Lower leg skin (tissue), 4 donors: Measurements from ENCODE around the gene TUT4. TPM values are rescaled to one million over a fixed set of nuclear protein-coding genes. Genes with fewer than 3 reads are reported as not detected.

Source experiments
- DNase-seq, 2 donors: peaks; one replicate each; pipeline ENCODE4 v3.0.0-alpha.2; 2019; ENCODE audit warnings: low spot score in 2 of 2
- H3K4me3 ChIP-seq: fragments of 200-600 bp; sonication (generic); 2 replicates; pipeline ENCODE4 v1.5.1; 2017; ENCODE audit warnings: mild to moderate bottlenecking, low read depth; ENCODE audit not compliant: poor library complexity, severe bottlenecking
- CTCF ChIP-seq, 3 donors: fragments of 450-650 bp; IDR thresholded peaks; one replicate each; pipeline ENCODE4 v1.5.1; 2016; ENCODE audit warnings: antibody characterized with exemption in 3 of 3, mild to moderate bottlenecking in 3 of 3, moderate library complexity in 2 of 3
- POLR2A ChIP-seq, 2 donors: fragments of 450-650 bp; IDR thresholded peaks; one replicate each; pipeline ENCODE4 v1.6.1; 2016 to 2017; ENCODE audit warnings: antibody characterized with exemption in 2 of 2, mild to moderate bottlenecking in 1 of 2, moderate library complexity in 1 of 2
- WGBS, 2 donors: methylation state at CpG; one replicate each; pipeline ENCODE4 v1.1.5; 2018; 5-methylcytosine and 5-hydroxymethylcytosine counted together
- intact Hi-C: fragments of 100-400 bp; cut with DNase I; formaldehyde crosslinking; loops from one replicate; pipeline ENCODE4 v1.15.0; 2023; ENCODE audit warnings: low total_unique reads
- total RNA-seq, 4 donors: library from RNA; depleted of rRNA; stranded (reverse); fragments of >200 nt; gene quantifications; one replicate each; pipeline ENCODE4 v1.1.0, GENCODE V29; 2016

Gene TUT4
- total RNA-seq, 4 donors from 2014 or later, result 36.8 to 94.0 (median 52.0) TPM

DNA sequence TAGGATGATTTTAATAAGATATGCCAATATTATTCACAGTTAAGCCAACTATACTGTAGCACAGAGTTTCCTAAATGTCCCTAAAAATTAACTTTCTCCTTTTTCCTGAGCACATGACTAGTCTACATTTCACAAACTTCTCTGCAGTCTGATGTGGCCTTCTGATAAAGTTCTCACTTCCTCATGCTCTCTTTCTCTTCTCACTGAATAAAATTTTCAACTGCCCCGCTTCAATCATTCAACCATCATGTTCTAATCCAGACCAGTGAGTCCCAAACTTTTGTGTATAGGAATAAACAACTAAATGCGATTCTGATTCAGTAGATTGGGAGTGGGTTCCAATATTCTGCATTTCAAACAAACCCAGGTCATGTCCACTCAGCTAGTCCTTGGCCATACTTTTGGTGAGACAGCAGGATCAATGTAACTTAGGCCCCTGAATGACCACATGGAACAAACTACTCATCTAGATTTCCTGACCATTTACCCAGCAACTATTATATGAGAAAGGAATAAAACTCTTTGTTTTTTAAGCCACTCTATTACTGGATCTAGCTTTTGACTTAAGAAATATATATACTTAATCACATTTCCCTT is 20.1 kb downstream of the TUT4 start:
- intact Hi-C loops, result no loop called here
- DNase-seq, result no peak
- H3K4me3 ChIP-seq, result no peak overlapping the region
- TF ChIP-seq CTCF (IDR thresholded peaks at IDR 0.05) (no peak), POLR2A (IDR thresholded peaks at IDR 0.05) (no peak)
- WGBS, 2 donors, result 91 to 95% methylated on average over 2 of the region's 2 CpGs

- intact Hi-C loops, result no loop called here
- TF ChIP-seq CTCF (IDR thresholded peaks at IDR 0.05) (no peak), POLR2A (IDR thresholded peaks at IDR 0.05) (no peak)
- no peak for DNase-seq
- no peak overlapping the region for H3K4me3 ChIP-seq
- WGBS, 2 donors, result 93 to 95% methylated on average over 8 of the region's 8 CpGs
Measured at GRCh38 chr1:52532247-52532646, 20.6 kb downstream of the TUT4 start.

GRCh38 chr1:52531249-52531872 is 21.5 kb downstream of the TUT4 start:
- intact Hi-C loops, result no loop called here
- TF ChIP-seq POLR2A (IDR thresholded peaks at IDR 0.05), result no peak
- no peak for TF ChIP-seq CTCF (IDR thresholded peaks at IDR 0.05)
- H3K4me3 ChIP-seq, result no peak overlapping the region
- 80 to 81% methylated on average over 3 of the region's 3 CpGs for WGBS, 2 donors
- DNase-seq, result no peak

DNA sequence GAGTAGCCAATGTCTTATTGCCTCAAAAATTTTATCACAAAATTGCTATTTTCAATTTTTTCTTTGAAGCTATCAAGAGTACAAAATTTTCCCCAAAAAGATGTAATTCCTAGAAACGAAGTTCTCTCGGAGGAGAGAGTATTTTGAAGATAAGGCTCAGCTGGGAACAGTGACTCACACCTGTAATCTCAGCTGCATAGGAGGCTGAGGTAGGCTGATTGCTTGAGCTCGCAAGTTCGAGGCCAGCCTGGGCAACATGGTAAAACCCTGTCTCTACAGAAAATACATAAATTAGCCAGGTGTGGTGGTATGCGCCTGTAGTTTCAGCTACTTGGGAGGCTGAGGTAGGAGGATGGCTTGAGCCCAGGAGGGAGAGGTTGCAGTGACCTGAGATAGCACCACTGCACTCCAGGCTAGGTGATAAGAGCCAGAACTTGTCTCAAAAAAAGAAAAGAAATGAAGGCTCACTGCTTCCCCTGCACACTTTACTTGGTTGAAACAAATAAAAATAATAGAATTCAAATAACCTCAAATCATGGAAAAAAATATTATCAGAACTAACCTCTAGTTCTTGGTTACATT is 22.2 kb downstream of the TUT4 start:
- TF ChIP-seq POLR2A (IDR thresholded peaks at IDR 0.05), result no peak
- TF ChIP-seq CTCF (IDR thresholded peaks at IDR 0.05), result no peak
- H3K4me3 ChIP-seq, result no peak overlapping the region
- no peak for DNase-seq
- 91 to 94% methylated on average over 5 of the region's 5 CpGs for WGBS, 2 donors
- intact Hi-C loops, result no loop called here

- TF ChIP-seq CTCF (IDR thresholded peaks at IDR 0.05) (no peak), POLR2A (IDR thresholded peaks at IDR 0.05) (no peak)
- intact Hi-C loops, result no loop called here
- WGBS, 2 donors, result 87 to 88% methylated on average over 3 of the region's 3 CpGs
- no peak for DNase-seq
- H3K4me3 ChIP-seq, result no peak overlapping the region
Measured at GRCh38 chr1:52523376-52523775, 29.5 kb downstream of the TUT4 start.
